Ovary (tissue), 3 donors: ENCODE measurements around the gene ADAMTSL3.

Experiments used
- CTCF ChIP-seq, 3 donors: fragments of 450-650 bp in 2 of 3; fragments of 200-600 bp in 1 of 3; IDR thresholded peaks; one replicate each; pipeline versions ENCODE4 v1.5.1 to v1.8.0; 2016 to 2022; ENCODE audit warnings: antibody characterized with exemption in 3 of 3, mild to moderate bottlenecking in 1 of 3
- EP300 ChIP-seq: sonication (generic); formaldehyde crosslinking; IDR thresholded peaks from one replicate; pipeline ENCODE4 v1.6.1; 2017; ENCODE audit warnings: antibody characterized with exemption
- POLR2A ChIP-seq: fragments of 450-650 bp; IDR thresholded peaks from one replicate; pipeline ENCODE4 v1.6.1; 2017; ENCODE audit warnings: antibody characterized with exemption, mild to moderate bottlenecking, moderate library complexity
- donor health status: DM: no; HTN: no; CAD: no.

GRCh38 chr15:83914906-83915305, 261.0 kb downstream of the ADAMTSL3 start:
- TF ChIP-seq CTCF (IDR thresholded peaks at IDR 0.05) (no peak), POLR2A (no peak), EP300 (no peak)
